Measurements from ENCODE around the gene ZNF763. TPM values are rescaled to one million over a fixed set of nuclear protein-coding genes. Genes with fewer than 3 reads are reported as not detected.

Gene ZNF763
- total RNA-seq, 6 experiments from 2014 or later = 0.85 to 1.7 (median 1.1) TPM

DNA sequence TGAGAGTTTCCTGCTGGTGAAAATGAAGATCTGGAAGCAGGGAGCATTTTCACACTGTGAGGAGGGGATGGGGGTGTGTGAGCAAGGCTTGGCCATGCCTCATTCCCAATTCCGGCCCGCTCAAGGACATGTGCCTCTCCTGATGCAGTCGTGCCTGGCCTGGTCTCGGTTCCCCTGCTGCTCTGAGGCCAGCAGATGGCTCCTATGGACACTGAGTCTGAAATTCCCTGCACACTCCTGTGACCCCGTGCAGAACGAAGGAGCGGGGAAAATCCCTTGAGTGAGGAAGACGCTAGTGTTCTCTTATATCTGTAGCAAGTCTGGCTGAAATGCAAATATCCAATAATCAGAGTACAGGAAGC is 363 bp upstream of the ZNF763 start:
- Mint-ChIP-seq H3K36me3 (ENCODE audit: low read depth) (no peaks in the 10 kb centered on the region; the same call in 1 of the 2 replicates), H3K27ac (peak overlapping the region; percentile 91), H3K4me3 (peak overlapping the region; percentile 91), H3K27me3 (ENCODE audit: insufficient read depth) (peaks cover 4% of the 10 kb centered on the region), H3K4me1 (ENCODE audit: low read depth) (peaks cover 21% of the 10 kb centered on the region), H3K9me3 (no peaks in the 10 kb centered on the region; the same call in 1 of the 2 replicates)
- no peak for TF ChIP-seq CTCF (IDR thresholded peaks at IDR 0.05)
- DNase-seq = peak; percentile 17

DNA sequence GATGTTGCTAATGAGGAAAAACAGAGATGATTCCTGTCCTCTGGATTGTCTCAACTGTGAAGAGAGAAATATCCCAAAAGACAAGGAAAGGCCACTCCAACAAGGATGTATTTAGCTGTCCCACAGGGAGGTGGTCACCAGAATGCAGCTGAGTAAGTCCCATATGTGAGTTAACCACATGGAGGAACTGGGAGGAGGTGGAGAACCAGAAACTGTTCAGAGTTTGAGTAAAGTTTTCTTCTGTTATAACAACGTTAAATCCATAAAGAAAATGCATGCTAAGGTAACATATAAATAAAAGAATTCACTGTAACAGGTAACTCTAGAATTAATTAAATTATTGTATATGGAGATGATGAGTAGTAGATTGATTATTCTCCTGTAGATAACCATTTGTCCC is 5.3 kb downstream of the ZNF763 start:
- Mint-ChIP-seq H3K27ac (no peak overlapping the region), H3K9me3 (peaks cover 16% of the 10 kb centered on the region), H3K4me1 (ENCODE audit: low read depth) (peaks cover 7% of the 10 kb centered on the region), H3K27me3 (ENCODE audit: insufficient read depth) (peaks cover 3% of the 10 kb centered on the region), H3K4me3 (no peak overlapping the region), H3K36me3 (ENCODE audit: low read depth) (peaks cover 15% of the 10 kb centered on the region)
- DNase-seq = no peak
- TF ChIP-seq CTCF (IDR thresholded peaks at IDR 0.05) = no peak

DNA sequence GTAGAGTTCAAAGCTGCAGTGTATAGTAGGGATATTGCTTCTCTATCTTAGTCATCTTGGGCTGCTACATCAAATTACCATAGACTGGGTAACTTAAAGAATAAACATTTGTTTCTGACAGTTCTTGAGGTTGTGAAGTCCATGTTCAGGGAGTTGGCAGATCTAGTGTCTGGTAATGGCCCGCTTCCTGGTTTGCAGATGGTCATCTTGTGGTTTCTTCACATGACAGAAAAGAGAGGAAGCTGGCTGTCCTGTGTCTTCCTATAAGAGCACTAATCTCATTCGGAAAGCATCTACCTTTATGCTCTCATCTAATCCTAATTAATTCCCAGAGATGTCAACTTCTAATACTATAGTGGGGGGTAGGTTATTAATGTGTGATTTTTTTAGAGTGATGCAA is 6.2 kb downstream of the ZNF763 start:
- DNase-seq = no peak
- Mint-ChIP-seq H3K4me3 (no peak overlapping the region), H3K36me3 (ENCODE audit: low read depth) (peaks cover 19% of the 10 kb centered on the region), H3K27ac (no peak overlapping the region), H3K27me3 (ENCODE audit: insufficient read depth) (peaks cover 3% of the 10 kb centered on the region), H3K4me1 (ENCODE audit: low read depth) (no peaks in the 10 kb centered on the region; the same call in 1 of the 2 replicates), H3K9me3 (peaks cover 24% of the 10 kb centered on the region)
- no peak for TF ChIP-seq CTCF (IDR thresholded peaks at IDR 0.05)

- H3K27me3 Mint-ChIP-seq (ENCODE audit: insufficient read depth) = no peaks in the 10 kb centered on the region; the same call in 1 of the 2 replicates
- H3K9me3 Mint-ChIP-seq = peaks cover 46% of the 10 kb centered on the region
- H3K27ac Mint-ChIP-seq = no peak overlapping the region
- H3K36me3 Mint-ChIP-seq (ENCODE audit: low read depth) = peaks cover 35% of the 10 kb centered on the region
- no peak for TF ChIP-seq CTCF (IDR thresholded peaks at IDR 0.05)
- no peak for DNase-seq
- H3K4me1 Mint-ChIP-seq (ENCODE audit: low read depth) = no peaks in the 10 kb centered on the region
- no peak overlapping the region for H3K4me3 Mint-ChIP-seq
Observed at GRCh38 chr19:11973019-11973810, 8.4 kb downstream of the ZNF763 start.

GRCh38 chr19:11978492-11979100 is 13.8 kb downstream of the ZNF763 start:
- TF ChIP-seq CTCF (IDR thresholded peaks at IDR 0.05) = no peak
- Mint-ChIP-seq H3K27me3 (ENCODE audit: insufficient read depth) (no peaks in the 10 kb centered on the region; the same call in 1 of the 2 replicates), H3K4me1 (ENCODE audit: low read depth) (no peaks in the 10 kb centered on the region), H3K4me3 (no peak overlapping the region), H3K9me3 (peaks cover 89% of the 10 kb centered on the region), H3K27ac (no peak overlapping the region), H3K36me3 (ENCODE audit: low read depth) (peaks cover 62% of the 10 kb centered on the region)
- DNase-seq = no peak

All from HFFc6 (cell line).